ENCODE measurements around the gene NDUFAF5. TPM values are rescaled to one million over a fixed set of nuclear protein-coding genes. Genes with fewer than 3 reads are reported as not detected.

Gene NDUFAF5
- total and polyA plus RNA-seq, 2 of the 8 experiments (the other 6 are each of a cell fraction or from before 2014, with no cell fraction given), result 11.8 to 32.3 TPM

- Histone ChIP-seq H4K5ac (ENCODE audit: insufficient read length, low read depth, low read length) (no peak overlapping the region), H3K36me3 (ENCODE audit: control insufficient read depth in 2 of 4, insufficient read depth in 4 of 4, low read length in 3 of 4) (peaks cover 0 to 58% (median 28%) of the 10 kb centered on the region in 4 experiments; a peak in 6 of 8 replicates), H3K4ac (replicated peaks; ENCODE audit: insufficient read length, low read depth, low read length) (no peak overlapping the region), H2AFZ (ENCODE audit: low read length) (no peak overlapping the region), H3K9ac (replicated peaks in 1 of 4; ENCODE audit: extremely low read depth in 1 of 4, low read depth in 3 of 4, low read length in 3 of 4) (no peak overlapping the region), H3K23me2 (ENCODE audit: low read depth, low read length) (no peaks in the 10 kb centered on the region), H3K4me2 (ENCODE audit: insufficient read depth in 1 of 2, low read depth in 2 of 2, low read length in 2 of 2) (no peak overlapping the region), H2BK12ac (ENCODE audit: low read depth, low read length) (no peak overlapping the region), H2BK20ac (ENCODE audit: low read length) (no peak overlapping the region), H3K9me3 (ENCODE audit: insufficient read depth in 2 of 2, low read depth in 1 of 2, low read length in 1 of 2) (no peaks in the 10 kb centered on the region; a peak in 2 of 4 replicates), H3K79me2 (ENCODE audit: control insufficient read depth in 1 of 2, insufficient read depth in 2 of 2, low read length in 2 of 2) (no peaks in the 10 kb centered on the region; a peak in 1 of 4 replicates), H3K4me3 (ENCODE audit: extremely low read depth in 1 of 4, insufficient read depth in 2 of 4, low read depth in 3 of 4, low read length in 4 of 4) (no peak overlapping the region), H3K79me1 (ENCODE audit: low read depth, low read length) (no peaks in the 10 kb centered on the region), H4K91ac (replicated peaks; ENCODE audit: insufficient read length, low read length) (no peak overlapping the region), H3K23ac (ENCODE audit: insufficient read length) (no peak overlapping the region), H2BK15ac (ENCODE audit: low read length) (no peak overlapping the region), H3K4me1 (replicated peaks in 1 of 4; ENCODE audit: control insufficient read depth in 3 of 4, insufficient read depth in 4 of 4, low read length in 3 of 4) (no peaks in the 10 kb centered on the region), H4K8ac (ENCODE audit: extremely low read depth, insufficient read depth, low read length) (no peak overlapping the region), H2BK120ac (replicated peaks; ENCODE audit: low read depth, low read length) (no peak overlapping the region), H3K27ac (ENCODE audit: low read depth, low read length) (no peak overlapping the region), H3K56ac (replicated peaks; ENCODE audit: insufficient read length, low read depth, low read length) (no peak overlapping the region), H3K18ac (ENCODE audit: extremely low read depth, low read length) (no peak overlapping the region), H3K27me3 (replicated peaks in 1 of 4; ENCODE audit: control insufficient read depth in 3 of 4, extremely low read depth in 1 of 4, insufficient read depth in 3 of 4, low read length in 3 of 4) (no peaks in the 10 kb centered on the region), H2BK5ac (ENCODE audit: low read depth, low read length) (no peak overlapping the region), H4K20me1 (replicated peaks in 1 of 2; ENCODE audit: control insufficient read depth in 1 of 2, insufficient read depth in 2 of 2, low read length in 2 of 2) (no peaks in the 10 kb centered on the region), H2AK5ac (ENCODE audit: low read depth, low read length) (no peak overlapping the region), H3K14ac (ENCODE audit: insufficient read length) (no peak overlapping the region)
- no peak for DNase-seq (ENCODE audit: low read depth in 1 of 2, low spot score in 2 of 2)
- CTCF ChIA-PET (ENCODE audit: partially characterized antibody), result interaction anchor here (0.6 to 1.5 kb wide), 4 partner anchors 16 to 1170 kb away, joined by 3 to 5 read pairs (median 3); partner anchors contain the start of genes ESF1 and NDUFAF5
- FAIRE-seq, result no peak
- POLR2A ChIA-PET (ENCODE audit: partially characterized antibody), result no interaction called here
- TF ChIP-seq ZNF274 (IDR thresholded peaks at IDR 0.05; ENCODE audit: borderline replicate concordance, extremely low read depth, low read length) (no peak), NRF1 (IDR thresholded peaks at IDR 0.05; ENCODE audit: low read depth, low read length) (no peak), CBX5 (IDR thresholded peaks at IDR 0.05; ENCODE audit: low read depth, low read length) (no peak), FOSL1 (IDR thresholded peaks at IDR 0.05; ENCODE audit: insufficient read depth, low read depth, low read length) (no peak)
- 95% methylated on average over 1 of the region's 1 CpG; no CpG with 5 or more reads in 1 of the 2 experiments for WGBS, 2 experiments (ENCODE audit: extremely low coverage in 1 of 2, insufficient coverage in 1 of 2, insufficient read length in 1 of 2, insufficient replicate concordance in 2 of 2, low coverage in 1 of 2, low lambda C conversion rate in 2 of 2, missing lambda C conversion rate in 1 of 2)
Observed at GRCh38 chr20:13756551-13756950, 28.3 kb upstream of the NDUFAF5 start.
